Bronchial epithelial cell (primary cell): Measurements from ENCODE around the gene DYNC2H1. TPM values are rescaled to one million over a fixed set of nuclear protein-coding genes. Genes with fewer than 3 reads are reported as not detected.

ENCODE experiments used
- DNase-seq: peaks from one replicate; pipeline ENCODE4 v3.0.0-alpha.2; 2010; ENCODE audit warnings: low read depth
- FAIRE-seq: peaks from 2 replicates; lab custom pipeline; 2011; peaks lifted over from hg19 to GRCh38; lab: Jason Lieb, UNC
- H3K27me3 ChIP-seq: 2 replicates; pipeline ENCODE4 v1.5.1; 2011; ENCODE audit warnings: low read length; ENCODE audit not compliant: control insufficient read depth, insufficient read depth
- H3K36me3 ChIP-seq: 2 replicates; pipeline ENCODE4 v1.5.1; 2011; ENCODE audit warnings: low read length; ENCODE audit not compliant: control insufficient read depth, insufficient read depth
- H3K4me3 ChIP-seq: 2 replicates; pipeline ENCODE4 v1.5.1; 2011; ENCODE audit warnings: mild to moderate bottlenecking, low read depth, low read length, control low read depth
- total RNA-seq: library from RNA; depleted of rRNA; stranded (reverse); fragments of >200 nt; gene quantifications from 2 replicates; pipeline ENCODE4 v1.2.1, GENCODE V29; 2014
- TF ChIP-seq, protein P1 (sequence below): IDR thresholded peaks from 2 replicates; pipeline ENCODE4 v1.5.1; 2011; ENCODE audit warnings: mild to moderate bottlenecking, moderate library complexity, low read length, control low read depth, inconsistent platforms; ENCODE audit not compliant: insufficient read depth, severe bottlenecking

DYNC2H1 gene
- total RNA-seq, 1 donor from 2014 or later: 11.6 TPM

DNA sequence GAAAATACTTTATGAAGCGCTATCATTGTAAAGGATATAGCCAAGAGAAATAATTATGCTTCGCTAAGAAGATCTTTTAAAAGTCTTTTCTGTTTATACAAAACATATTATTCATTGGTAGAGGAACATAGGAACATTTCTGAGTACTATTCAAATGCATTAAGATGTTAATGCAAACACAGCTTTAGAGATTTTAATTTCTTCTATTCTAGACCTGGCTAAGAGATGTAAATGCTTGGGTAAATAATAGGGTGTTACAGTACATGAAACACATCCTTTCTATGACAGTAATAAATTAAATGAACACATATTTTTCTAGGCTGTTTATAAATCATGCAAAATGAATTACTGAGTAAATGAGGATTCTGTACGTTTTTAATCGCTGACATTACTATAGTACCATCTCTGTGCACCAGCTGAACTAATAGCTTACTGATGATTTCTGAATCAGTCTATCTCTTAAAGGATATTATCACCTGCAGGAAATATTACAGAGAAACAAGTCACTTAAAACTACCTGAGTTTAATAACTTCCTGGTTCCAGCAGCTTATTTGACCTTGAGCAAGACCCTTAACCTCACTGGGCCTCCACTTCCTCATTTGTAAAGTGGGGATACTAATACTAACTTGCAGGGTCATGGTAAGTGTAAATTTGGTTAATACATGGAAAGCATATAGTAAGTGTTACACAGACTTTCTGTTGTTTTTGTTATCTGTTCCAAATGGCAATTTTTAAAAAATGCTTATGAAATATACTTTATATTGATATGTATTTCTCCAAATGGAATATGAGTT, 344.9 kb downstream of the DYNC2H1 start:
- FAIRE-seq (no peak), DNase-seq (no peak)
- no peaks in the 10 kb centered on the region for H3K27me3 ChIP-seq
- TF ChIP-seq, protein P1, sequence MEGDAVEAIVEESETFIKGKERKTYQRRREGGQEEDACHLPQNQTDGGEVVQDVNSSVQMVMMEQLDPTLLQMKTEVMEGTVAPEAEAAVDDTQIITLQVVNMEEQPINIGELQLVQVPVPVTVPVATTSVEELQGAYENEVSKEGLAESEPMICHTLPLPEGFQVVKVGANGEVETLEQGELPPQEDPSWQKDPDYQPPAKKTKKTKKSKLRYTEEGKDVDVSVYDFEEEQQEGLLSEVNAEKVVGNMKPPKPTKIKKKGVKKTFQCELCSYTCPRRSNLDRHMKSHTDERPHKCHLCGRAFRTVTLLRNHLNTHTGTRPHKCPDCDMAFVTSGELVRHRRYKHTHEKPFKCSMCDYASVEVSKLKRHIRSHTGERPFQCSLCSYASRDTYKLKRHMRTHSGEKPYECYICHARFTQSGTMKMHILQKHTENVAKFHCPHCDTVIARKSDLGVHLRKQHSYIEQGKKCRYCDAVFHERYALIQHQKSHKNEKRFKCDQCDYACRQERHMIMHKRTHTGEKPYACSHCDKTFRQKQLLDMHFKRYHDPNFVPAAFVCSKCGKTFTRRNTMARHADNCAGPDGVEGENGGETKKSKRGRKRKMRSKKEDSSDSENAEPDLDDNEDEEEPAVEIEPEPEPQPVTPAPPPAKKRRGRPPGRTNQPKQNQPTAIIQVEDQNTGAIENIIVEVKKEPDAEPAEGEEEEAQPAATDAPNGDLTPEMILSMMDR: no peak
- H3K4me3 ChIP-seq: no peak overlapping the region
- H3K36me3 ChIP-seq: no peaks in the 10 kb centered on the region

DNA sequence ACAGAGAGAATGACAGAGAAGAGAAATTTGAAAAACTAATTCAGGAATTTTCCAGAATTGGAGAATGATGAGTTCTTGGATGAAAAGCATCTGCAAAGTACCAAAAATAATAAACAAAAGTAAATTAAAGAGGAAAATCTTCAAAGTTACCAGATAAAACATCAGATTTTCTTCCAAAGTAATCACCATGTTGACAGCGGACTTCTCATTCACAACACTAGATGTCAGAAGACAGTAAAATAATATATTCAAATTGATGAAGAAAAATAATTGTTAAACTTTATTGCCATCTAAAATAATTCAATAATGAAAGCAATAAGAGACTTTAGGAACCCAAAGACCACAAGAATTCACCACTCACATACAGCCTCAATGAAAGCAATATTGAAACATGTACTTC, 355.2 kb downstream of the DYNC2H1 start:
- TF ChIP-seq, protein P1: no peak
- FAIRE-seq: no peak
- no peaks in the 10 kb centered on the region for H3K36me3 ChIP-seq
- no peak for DNase-seq
- no peak overlapping the region for H3K4me3 ChIP-seq
- no peaks in the 10 kb centered on the region for H3K27me3 ChIP-seq

DNA sequence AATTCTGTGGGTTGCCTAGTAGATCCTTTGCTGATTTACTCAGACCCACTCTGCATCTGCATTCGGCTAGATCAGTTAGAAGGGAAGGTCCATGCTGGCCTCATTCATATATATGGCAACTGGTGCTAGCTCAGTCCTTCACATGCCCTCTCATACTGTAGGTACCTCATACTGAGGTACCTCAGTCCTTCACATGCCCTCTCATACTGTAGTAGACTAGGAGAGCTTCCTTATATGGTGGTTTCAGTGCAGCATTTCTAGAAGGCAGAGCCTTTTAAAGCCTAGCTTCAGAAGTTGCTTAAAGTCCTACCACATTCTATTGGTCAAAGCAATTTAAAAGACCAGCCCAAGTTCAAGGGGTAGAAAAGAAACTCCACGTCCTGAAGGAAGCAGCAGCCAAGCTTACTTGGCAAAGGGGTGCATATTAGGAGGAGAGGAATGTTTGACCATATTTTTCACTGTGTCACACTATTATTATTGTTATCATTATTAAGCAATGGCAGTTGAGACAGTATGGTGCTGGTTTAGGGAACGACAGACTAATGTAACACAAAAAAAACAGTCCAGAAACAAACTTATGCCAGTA, 356.4 kb downstream of the DYNC2H1 start:
- no peaks in the 10 kb centered on the region for H3K36me3 ChIP-seq
- no peak for DNase-seq
- no peak overlapping the region for H3K4me3 ChIP-seq
- TF ChIP-seq, protein P1: no peak
- FAIRE-seq: no peak
- no peaks in the 10 kb centered on the region for H3K27me3 ChIP-seq

DNA sequence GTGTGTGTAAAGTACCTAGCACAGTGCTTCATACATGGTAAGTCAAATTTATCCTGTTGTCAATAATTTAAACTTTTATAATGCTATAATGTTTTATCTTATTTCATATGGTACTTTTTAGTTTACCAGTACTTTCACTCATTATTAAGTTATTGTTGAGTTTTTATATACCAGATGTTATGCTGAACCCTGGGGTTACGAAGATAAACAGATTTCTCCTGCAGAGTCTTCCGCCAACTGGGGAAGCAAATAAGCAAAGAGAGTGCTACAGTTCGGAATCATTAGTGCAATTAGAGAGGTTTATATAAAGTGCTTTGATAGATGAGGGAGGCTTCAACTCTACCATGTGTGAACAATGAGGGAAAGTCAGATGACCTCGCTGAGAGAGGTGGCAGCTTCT, 362.3 kb downstream of the DYNC2H1 start:
- Histone ChIP-seq H3K27me3 (no peaks in the 10 kb centered on the region), H3K4me3 (no peak overlapping the region), H3K36me3 (no peaks in the 10 kb centered on the region)
- TF ChIP-seq, protein P1: no peak
- FAIRE-seq: no peak
- no peak for DNase-seq

DNA sequence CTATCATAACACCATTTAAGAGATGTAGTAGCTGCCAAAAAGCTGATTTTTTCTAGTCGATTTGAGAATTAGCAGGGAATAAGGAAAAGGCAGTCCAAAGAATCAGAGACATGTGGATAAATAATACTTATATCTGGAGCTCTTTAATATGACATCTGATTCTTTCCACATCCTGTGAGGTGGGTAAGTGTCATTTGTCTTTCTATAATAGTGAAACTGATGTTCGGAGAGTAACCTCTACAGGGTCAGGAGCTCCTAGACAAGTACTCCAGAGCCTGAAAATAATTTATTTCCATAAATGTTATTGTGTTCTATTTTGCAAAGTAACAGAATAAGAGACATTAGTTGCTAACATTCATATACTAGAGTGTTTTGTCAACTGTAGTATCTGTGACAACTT, 367.6 kb downstream of the DYNC2H1 start:
- H3K4me3 ChIP-seq: no peak overlapping the region
- H3K36me3 ChIP-seq: no peaks in the 10 kb centered on the region
- DNase-seq (no peak), FAIRE-seq (no peak)
- H3K27me3 ChIP-seq: no peaks in the 10 kb centered on the region
- TF ChIP-seq, protein P1: no peak
